Mesothelial cell of epicardium (in vitro differentiated cells): Measurements from ENCODE around the gene MAD1L1. TPM values are rescaled to one million over a fixed set of nuclear protein-coding genes. Genes with fewer than 3 reads are reported as not detected.
A peak's percentile ranks its signal among the peaks of the same experiment; 100 is the strongest.

Experiments
- DNase-seq, 2 experiments: peaks; one replicate each; pipeline ENCODE4 v3.0.0; 2021; ENCODE audit warnings: low spot score in 2 of 2; ENCODE audit not compliant: unreplicated experiment in 2 of 2
- H3K27ac Mint-ChIP-seq: 2 replicates; pipeline ENCODE4 v1.8.0; 2021; ENCODE audit warnings: mixed read lengths
- H3K27me3 Mint-ChIP-seq: 2 replicates; pipeline ENCODE4 v1.8.0; 2021; ENCODE audit warnings: low read depth, mixed read lengths
- H3K36me3 Mint-ChIP-seq: 2 replicates; pipeline ENCODE4 v1.8.0; 2021; ENCODE audit warnings: mixed read lengths
- H3K4me1 Mint-ChIP-seq: 2 replicates; pipeline ENCODE4 v1.8.0; 2021; ENCODE audit warnings: mixed read lengths
- H3K4me3 Mint-ChIP-seq: 2 replicates; pipeline ENCODE4 v1.8.0; 2021; ENCODE audit warnings: mild to moderate bottlenecking, moderate library complexity, mixed read lengths
- H3K9me3 Mint-ChIP-seq: 2 replicates; pipeline ENCODE4 v1.8.0; 2021; ENCODE audit warnings: mixed read lengths
- CTCF ChIP-seq: fragments of 200-600 bp; sonication (generic); IDR thresholded peaks from one replicate; pipeline ENCODE4 v1.5.0; 2021; ENCODE audit warnings: antibody characterized with exemption; ENCODE audit not compliant: unreplicated experiment
- total RNA-seq: library from RNA; stranded (reverse); gene quantifications from 3 replicates; pipeline ENCODE4 v1.2.1, GENCODE V29; 2021

MAD1L1 gene
- total RNA-seq, 1 donor from 2014 or later: 45.0 TPM

GRCh38 chr7:2209146-2209960 is 23.4 kb downstream of the MAD1L1 start:
- H3K9me3 Mint-ChIP-seq: no peaks in the 10 kb centered on the region
- peaks cover 47% of the 10 kb centered on the region for H3K36me3 Mint-ChIP-seq
- H3K4me3 Mint-ChIP-seq: no peak overlapping the region
- H3K27ac Mint-ChIP-seq: no peak overlapping the region
- TF ChIP-seq CTCF: peak; percentile 69
- no peaks in the 10 kb centered on the region for H3K27me3 Mint-ChIP-seq
- H3K4me1 Mint-ChIP-seq: peaks cover 16% of the 10 kb centered on the region
- DNase-seq: peak; percentile 58 to 81

GRCh38 chr7:2208712-2209111 is 24.0 kb downstream of the MAD1L1 start:
- no peak overlapping the region for H3K27ac Mint-ChIP-seq
- H3K36me3 Mint-ChIP-seq: peaks cover 41% of the 10 kb centered on the region
- H3K4me1 Mint-ChIP-seq: peaks cover 22% of the 10 kb centered on the region

GRCh38 chr7:2205036-2205780 is 27.5 kb downstream of the MAD1L1 start:
- Mint-ChIP-seq H3K27me3 (no peaks in the 10 kb centered on the region), H3K9me3 (no peaks in the 10 kb centered on the region), H3K4me1 (peaks cover 32% of the 10 kb centered on the region), H3K4me3 (no peak overlapping the region), H3K36me3 (peaks cover 24% of the 10 kb centered on the region), H3K27ac (peak overlapping the region; percentile 79)
- TF ChIP-seq CTCF: no peak
- no peak for DNase-seq

More at GRCh38 chr7:2208712-2209111, 24.0 kb downstream of the MAD1L1 start:
- no peak for DNase-seq
- Mint-ChIP-seq H3K9me3 (no peaks in the 10 kb centered on the region), H3K4me3 (no peak overlapping the region), H3K27me3 (no peaks in the 10 kb centered on the region)
- TF ChIP-seq CTCF: no peak

DNA sequence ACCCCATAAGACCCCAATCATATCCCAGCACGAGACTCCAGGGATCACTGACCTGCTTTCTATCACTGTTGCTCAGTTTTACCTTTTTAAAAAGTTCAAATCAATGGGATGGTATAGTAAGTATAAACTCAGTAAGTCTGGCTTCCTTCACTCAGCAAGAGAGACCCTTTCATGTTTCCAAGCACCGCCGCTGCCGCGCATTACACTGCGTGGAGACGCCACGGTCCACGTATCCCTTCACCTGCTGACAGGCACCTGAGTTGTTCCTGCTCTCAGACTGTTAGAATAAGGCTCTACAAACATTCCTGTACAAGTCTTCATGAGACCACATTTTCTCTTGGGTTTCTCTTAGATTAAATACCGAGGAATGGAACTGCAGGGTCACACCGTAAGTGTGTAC is 28.3 kb downstream of the MAD1L1 start:
- H3K4me1 Mint-ChIP-seq: peaks cover 32% of the 10 kb centered on the region
- peaks cover 26% of the 10 kb centered on the region for H3K36me3 Mint-ChIP-seq
- no peaks in the 10 kb centered on the region for H3K9me3 Mint-ChIP-seq
- H3K27ac Mint-ChIP-seq: peak overlapping the region; percentile 79
- H3K4me3 Mint-ChIP-seq: no peak overlapping the region
- no peaks in the 10 kb centered on the region for H3K27me3 Mint-ChIP-seq
- no peak for TF ChIP-seq CTCF
- DNase-seq: no peak

DNA sequence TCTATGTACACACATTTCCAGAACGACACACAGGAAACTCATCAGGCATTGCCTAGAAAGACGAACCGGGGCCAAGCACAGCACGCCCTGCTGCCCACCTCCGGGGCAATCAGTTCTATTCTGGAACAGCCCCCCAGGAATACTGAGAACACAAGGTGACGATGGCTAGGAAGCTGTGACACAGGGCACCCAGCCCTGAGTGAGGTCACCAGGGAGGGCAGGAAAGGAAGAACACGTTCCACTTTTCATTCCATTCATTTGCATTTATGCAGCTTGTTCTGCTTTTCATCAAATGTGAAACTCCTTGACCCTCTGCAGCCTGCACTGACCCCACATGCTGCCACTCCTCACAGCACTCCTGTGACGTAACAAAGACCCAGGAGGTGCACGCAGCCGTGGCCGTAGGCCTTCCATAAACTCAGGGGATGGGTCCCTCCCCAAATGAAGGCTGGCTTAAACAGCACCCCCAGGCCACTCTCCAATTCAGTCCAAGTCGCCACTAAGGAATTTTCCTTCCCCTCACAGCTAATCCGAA is 28.9 kb downstream of the MAD1L1 start:
- H3K27me3 Mint-ChIP-seq: no peaks in the 10 kb centered on the region
- no peak overlapping the region for H3K4me3 Mint-ChIP-seq
- H3K9me3 Mint-ChIP-seq: no peaks in the 10 kb centered on the region
- no peak for DNase-seq
- H3K36me3 Mint-ChIP-seq: peaks cover 28% of the 10 kb centered on the region
- H3K4me1 Mint-ChIP-seq: peaks cover 32% of the 10 kb centered on the region
- H3K27ac Mint-ChIP-seq: peak overlapping the region; percentile 79
- TF ChIP-seq CTCF: no peak
